Stimulated activated naive CD8-positive, alpha-beta T cell treated with anti-CD3 and anti-CD28 coated beads, Interleukin-15, Interleukin-2, amounts not matched to agents 100 ng/mL and 50 ng/mL, for 24 hours (primary cell): ENCODE results near the gene AXIN1.
"Not testable (repeated sequence)": the region's sequence is repeated elsewhere in the genome, so short reads cannot be mapped to it uniquely, and the experiment has no call there.

Source experiments
- H3K27ac Mint-ChIP-seq: one replicate; pipeline ENCODE4 v1.8.0; 2021; ENCODE audit warnings: mild to moderate bottlenecking, mixed read lengths
- H3K27me3 Mint-ChIP-seq: one replicate; pipeline ENCODE4 v1.8.0; 2021; ENCODE audit warnings: mixed read lengths
- H3K36me3 Mint-ChIP-seq: one replicate; pipeline ENCODE4 v1.8.0; 2021; ENCODE audit warnings: low read depth, mixed read lengths
- H3K4me1 Mint-ChIP-seq: one replicate; pipeline ENCODE4 v1.8.0; 2021; ENCODE audit warnings: low read depth, mixed read lengths
- H3K4me3 Mint-ChIP-seq: one replicate; pipeline ENCODE4 v1.8.0; 2021; ENCODE audit warnings: mild to moderate bottlenecking, mixed read lengths
- H3K9me3 Mint-ChIP-seq: one replicate; pipeline ENCODE4 v1.8.0; 2021; ENCODE audit warnings: mixed read lengths

The AXIN1 gene

GRCh38 chr16:341095-341973 is 11.2 kb downstream of the AXIN1 start:
- H3K27ac Mint-ChIP-seq, H3K4me3 Mint-ChIP-seq, H3K27me3 Mint-ChIP-seq, H3K9me3 Mint-ChIP-seq: not testable (repeated sequence)
- peaks cover 75% of the 10 kb centered on the region for H3K4me1 Mint-ChIP-seq
- peaks cover 37% of the 10 kb centered on the region for H3K36me3 Mint-ChIP-seq

- no peaks in the 10 kb centered on the region for H3K27me3 Mint-ChIP-seq
- peak overlapping the region; percentile 52 for H3K4me3 Mint-ChIP-seq
These were observed 12.0 kb downstream of the AXIN1 start for GRCh38 chr16:340370-341091.

GRCh38 chr16:339680-340079 is 12.8 kb downstream of the AXIN1 start:
- Mint-ChIP-seq H3K27me3 (no peaks in the 10 kb centered on the region), H3K4me3 (peak overlapping the region; percentile 52), H3K9me3 (no peaks in the 10 kb centered on the region), H3K36me3 (peaks cover 20% of the 10 kb centered on the region), H3K27ac (no peak overlapping the region), H3K4me1 (peaks cover 73% of the 10 kb centered on the region)

More at GRCh38 chr16:340370-341091, 12.0 kb downstream of the AXIN1 start:
- Mint-ChIP-seq H3K4me1 (peaks cover 74% of the 10 kb centered on the region), H3K9me3 (no peaks in the 10 kb centered on the region), H3K36me3 (peaks cover 29% of the 10 kb centered on the region), H3K27ac (no peak overlapping the region)

GRCh38 chr16:337975-338575 is 14.4 kb downstream of the AXIN1 start:
- Mint-ChIP-seq H3K9me3 (no peaks in the 10 kb centered on the region), H3K27ac (no peak overlapping the region), H3K4me3 (no peak overlapping the region), H3K27me3 (no peaks in the 10 kb centered on the region), H3K36me3 (peaks cover 17% of the 10 kb centered on the region), H3K4me1 (peaks cover 70% of the 10 kb centered on the region)

- Mint-ChIP-seq H3K27me3 (no peaks in the 10 kb centered on the region), H3K4me1 (peaks cover 69% of the 10 kb centered on the region), H3K27ac (no peak overlapping the region)
These were observed 15.1 kb downstream of the AXIN1 start for GRCh38 chr16:337437-337836.

GRCh38 chr16:336269-336668 is 16.3 kb downstream of the AXIN1 start:
- Mint-ChIP-seq H3K9me3 (no peaks in the 10 kb centered on the region), H3K27me3 (no peaks in the 10 kb centered on the region), H3K4me1 (peaks cover 69% of the 10 kb centered on the region), H3K27ac (no peak overlapping the region), H3K4me3 (no peak overlapping the region), H3K36me3 (peaks cover 5% of the 10 kb centered on the region)

More at GRCh38 chr16:337437-337836, 15.1 kb downstream of the AXIN1 start:
- no peaks in the 10 kb centered on the region for H3K9me3 Mint-ChIP-seq
- H3K36me3 Mint-ChIP-seq: peaks cover 12% of the 10 kb centered on the region
- H3K4me3 Mint-ChIP-seq: no peak overlapping the region

- H3K27me3 Mint-ChIP-seq, H3K9me3 Mint-ChIP-seq, H3K4me3 Mint-ChIP-seq, H3K27ac Mint-ChIP-seq: not testable (repeated sequence)
- peaks cover 73% of the 10 kb centered on the region for H3K4me1 Mint-ChIP-seq
- peaks cover 13% of the 10 kb centered on the region for H3K36me3 Mint-ChIP-seq
These were observed 17.5 kb downstream of the AXIN1 start for GRCh38 chr16:334861-335632.

- H3K9me3 Mint-ChIP-seq, H3K36me3 Mint-ChIP-seq, H3K4me3 Mint-ChIP-seq, H3K27ac Mint-ChIP-seq, H3K27me3 Mint-ChIP-seq: not testable (repeated sequence)
- H3K4me1 Mint-ChIP-seq: peaks cover 67% of the 10 kb centered on the region
These were observed 18.2 kb downstream of the AXIN1 start for GRCh38 chr16:334164-334832.

GRCh38 chr16:333406-334094 is 19.0 kb downstream of the AXIN1 start:
- H3K4me1 Mint-ChIP-seq: peaks cover 62% of the 10 kb centered on the region
- H3K4me3 Mint-ChIP-seq: no peak overlapping the region
- no peaks in the 10 kb centered on the region for H3K9me3 Mint-ChIP-seq
- H3K36me3 Mint-ChIP-seq: peaks cover 8% of the 10 kb centered on the region
- H3K27ac Mint-ChIP-seq: no peak overlapping the region
- H3K27me3 Mint-ChIP-seq: no peaks in the 10 kb centered on the region

- H3K36me3 Mint-ChIP-seq: not testable (repeated sequence)
- peaks cover 64% of the 10 kb centered on the region for H3K4me1 Mint-ChIP-seq
These were observed 21.2 kb downstream of the AXIN1 start for GRCh38 chr16:331181-331814.

GRCh38 chr16:330741-331140 is 21.8 kb downstream of the AXIN1 start:
- no peak overlapping the region for H3K4me3 Mint-ChIP-seq

More at GRCh38 chr16:331181-331814, 21.2 kb downstream of the AXIN1 start:
- H3K27ac Mint-ChIP-seq, H3K9me3 Mint-ChIP-seq, H3K4me3 Mint-ChIP-seq, H3K27me3 Mint-ChIP-seq: not testable (repeated sequence)

GRCh38 chr16:325375-326145 is 27.0 kb downstream of the AXIN1 start:
- peak overlapping the region; percentile 68 for H3K27ac Mint-ChIP-seq
- no peaks in the 10 kb centered on the region for H3K27me3 Mint-ChIP-seq
- H3K4me1 Mint-ChIP-seq: peaks cover 63% of the 10 kb centered on the region
- H3K36me3 Mint-ChIP-seq: peaks cover 5% of the 10 kb centered on the region
- no peaks in the 10 kb centered on the region for H3K9me3 Mint-ChIP-seq
- peak overlapping the region; percentile 66 for H3K4me3 Mint-ChIP-seq

More at GRCh38 chr16:330741-331140, 21.8 kb downstream of the AXIN1 start:
- peaks cover 8% of the 10 kb centered on the region for H3K36me3 Mint-ChIP-seq
- H3K9me3 Mint-ChIP-seq: no peaks in the 10 kb centered on the region
- no peak overlapping the region for H3K27ac Mint-ChIP-seq
- peaks cover 63% of the 10 kb centered on the region for H3K4me1 Mint-ChIP-seq
- no peaks in the 10 kb centered on the region for H3K27me3 Mint-ChIP-seq
